Vagina (tissue), 2 donors: ENCODE results near the gene AGO4. TPM values are rescaled to one million over a fixed set of nuclear protein-coding genes. Genes with fewer than 3 reads are reported as not detected.

Experiments
- DNase-seq, 2 donors: peaks; one replicate each; pipeline ENCODE4 v3.0.0-alpha.2; 2017; ENCODE audit errors: extremely low spot score in 2 of 2
- H3K27ac ChIP-seq: fragments of 200-600 bp; sonication (generic); one replicate; pipeline ENCODE4 v1.5.1; 2019
- H3K27me3 ChIP-seq: fragments of 200-600 bp; sonication (generic); one replicate; pipeline ENCODE4 v1.5.1; 2019
- H3K36me3 ChIP-seq, 2 donors: fragments of 200-600 bp; sonication (generic); one replicate each; pipeline ENCODE4 v1.5.1; 2017 to 2019
- H3K4me1 ChIP-seq: fragments of 200-600 bp; sonication (generic); one replicate; pipeline ENCODE4 v1.5.1; 2019
- H3K4me3 ChIP-seq, 2 donors: fragments of 200-600 bp; sonication (generic); 1 replicate in 1 of 2; 2 replicates in 1 of 2; pipeline ENCODE4 v1.5.1; 2016 to 2019
- H3K9me3 ChIP-seq: fragments of 200-600 bp; sonication (generic); one replicate; pipeline ENCODE4 v1.5.1; 2019
- CTCF ChIP-seq, 3 experiments: fragments of 450-650 bp in 2 of 3; fragments of 200-600 bp in 1 of 3; sonication (generic) in 1 of 3; IDR thresholded peaks; one replicate each; pipeline ENCODE4 v1.5.1; 2017 to 2019; ENCODE audit warnings: antibody characterized with exemption in 3 of 3, mild to moderate bottlenecking in 2 of 3, moderate library complexity in 2 of 3
- POLR2A ChIP-seq, 2 donors: fragments of 450-650 bp; IDR thresholded peaks; one replicate each; pipeline ENCODE4 v1.6.1; 2017; ENCODE audit warnings: antibody characterized with exemption in 2 of 2, mild to moderate bottlenecking in 2 of 2, moderate library complexity in 2 of 2
- POLR2AphosphoS5 ChIP-seq, 2 donors: sonication (generic); formaldehyde crosslinking; IDR thresholded peaks; one replicate each; pipeline ENCODE4 v1.9.0; 2017; ENCODE audit warnings: antibody characterized with exemption in 2 of 2, mild to moderate bottlenecking in 2 of 2, low read depth in 1 of 2; ENCODE audit not compliant: insufficient read depth in 1 of 2
- intact Hi-C: fragments of 100-400 bp; cut with DNase I; formaldehyde crosslinking; loops from one replicate; pipeline ENCODE4 v1.15.1; 2023
- total RNA-seq: library from RNA; depleted of rRNA; stranded (reverse); fragments of >200 nt; gene quantifications from one replicate; pipeline ENCODE4 v1.2.3, GENCODE V29; 2016

The AGO4 gene
- total RNA-seq, 1 donor from 2014 or later, result 18.4 TPM

GRCh38 chr1:35899941-35900340, 92.1 kb downstream of the AGO4 start:
- TF ChIP-seq POLR2A (IDR thresholded peaks at IDR 0.05) (no peak), POLR2AphosphoS5 (IDR thresholded peaks at IDR 0.05; ENCODE audit: insufficient read depth in 1 of 2, low read depth in 1 of 2) (no peak), CTCF (IDR thresholded peaks at IDR 0.05) (no peak)
- intact Hi-C loops, result no loop called here
- Histone ChIP-seq H3K27me3 (no peaks in the 10 kb centered on the region), H3K36me3 (peaks cover 4 to 58% of the 10 kb centered on the region in 2 donors), H3K27ac (no peak overlapping the region), H3K4me1 (no peaks in the 10 kb centered on the region), H3K4me3 (no peak overlapping the region), H3K9me3 (no peaks in the 10 kb centered on the region)
- no peak for DNase-seq

- intact Hi-C loops, result no loop called here
- TF ChIP-seq POLR2A (IDR thresholded peaks at IDR 0.05) (no peak), CTCF (IDR thresholded peaks at IDR 0.05) (no peak), POLR2AphosphoS5 (IDR thresholded peaks at IDR 0.05; ENCODE audit: insufficient read depth in 1 of 2, low read depth in 1 of 2) (no peak)
- H3K36me3 ChIP-seq, result peaks cover 0 to 60% of the 10 kb centered on the region in 2 donors
Observed at GRCh38 chr1:35901235-35901634, 93.4 kb downstream of the AGO4 start.

GRCh38 chr1:35902671-35903070, 94.9 kb downstream of the AGO4 start:
- Histone ChIP-seq H3K9me3 (no peaks in the 10 kb centered on the region), H3K27ac (no peak overlapping the region), H3K36me3 (peaks cover 0 to 65% of the 10 kb centered on the region in 2 donors), H3K4me1 (no peaks in the 10 kb centered on the region), H3K4me3 (no peak overlapping the region), H3K27me3 (no peaks in the 10 kb centered on the region)
- TF ChIP-seq CTCF (IDR thresholded peaks at IDR 0.05) (no peak), POLR2AphosphoS5 (IDR thresholded peaks at IDR 0.05; ENCODE audit: insufficient read depth in 1 of 2, low read depth in 1 of 2) (no peak), POLR2A (IDR thresholded peaks at IDR 0.05) (no peak)
- DNase-seq, result no peak
- intact Hi-C loops, result no loop called here

More at GRCh38 chr1:35901235-35901634, 93.4 kb downstream of the AGO4 start:
- peak in 1 of 2 donors; percentile 37 for DNase-seq
- no peak overlapping the region for H3K4me3 ChIP-seq
- no peaks in the 10 kb centered on the region for H3K9me3 ChIP-seq
- no peaks in the 10 kb centered on the region for H3K4me1 ChIP-seq
- H3K27me3 ChIP-seq, result no peaks in the 10 kb centered on the region
- no peak overlapping the region for H3K27ac ChIP-seq

Other genes with a start within 250 kb of the AGO4 start
- gene TFAP2E, start 234.7 kb upstream of the AGO4 start, total RNA-seq, result 6.4 TPM
- 39.3 TPM for gene PSMB2, start 166.5 kb upstream of the AGO4 start, total RNA-seq
- gene C1orf216, start 89.1 kb upstream of the AGO4 start, total RNA-seq, result 12.5 TPM
- 1.7 TPM for gene CLSPN, start 38.0 kb upstream of the AGO4 start, total RNA-seq
- gene AGO1, start 75.2 kb downstream of the AGO4 start, total RNA-seq, result 31.7 TPM
- 17.2 TPM for gene AGO3, start 123.1 kb downstream of the AGO4 start, total RNA-seq